ENCODE results near the gene NUMBL.

DNA sequence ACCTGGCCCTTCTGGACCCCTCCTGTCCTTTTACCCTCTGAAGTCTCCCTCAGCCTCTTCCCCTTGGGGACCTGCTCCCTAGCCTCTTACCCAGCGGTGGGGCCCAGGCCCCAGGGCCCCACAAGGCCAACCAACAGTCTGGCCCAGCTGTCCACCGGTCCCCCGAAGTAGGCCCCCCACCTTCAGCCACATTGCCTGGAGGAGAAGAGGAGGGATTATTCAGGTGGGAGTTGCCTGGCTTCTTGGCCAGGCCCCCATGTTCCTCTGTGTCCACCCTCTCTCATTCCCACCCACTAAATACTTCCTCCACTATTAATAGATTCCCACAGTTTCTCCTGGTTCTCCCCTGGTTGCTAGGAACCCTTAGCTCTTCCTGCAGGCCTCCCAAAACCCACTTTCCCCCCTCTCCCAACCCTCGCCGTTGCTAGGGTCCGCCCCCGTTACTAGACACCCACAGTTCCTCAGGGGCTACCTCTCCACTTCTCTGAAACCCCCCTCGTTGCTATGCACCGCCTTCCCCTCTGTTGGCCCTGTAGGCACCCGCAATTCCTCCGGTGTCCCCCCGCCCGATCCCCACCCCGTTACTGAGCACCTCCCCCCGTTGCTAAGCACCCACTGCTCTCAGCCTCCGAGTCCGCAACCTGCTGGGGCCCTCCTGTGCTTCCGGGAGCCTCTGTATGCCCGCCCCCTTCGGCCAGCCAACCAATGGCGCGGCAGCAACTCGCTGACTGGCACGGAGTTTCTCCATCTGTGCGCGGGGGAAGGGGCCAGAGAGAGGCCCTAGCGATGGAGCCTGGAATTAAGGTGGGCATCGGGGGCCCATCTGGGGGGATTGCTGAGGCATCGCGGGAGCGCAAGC is 24.2 kb upstream of the NUMBL start:
- TF ChIP-seq POLR2A (IDR thresholded peaks at IDR 0.05): no peak
- TF ChIP-seq, protein P1, sequence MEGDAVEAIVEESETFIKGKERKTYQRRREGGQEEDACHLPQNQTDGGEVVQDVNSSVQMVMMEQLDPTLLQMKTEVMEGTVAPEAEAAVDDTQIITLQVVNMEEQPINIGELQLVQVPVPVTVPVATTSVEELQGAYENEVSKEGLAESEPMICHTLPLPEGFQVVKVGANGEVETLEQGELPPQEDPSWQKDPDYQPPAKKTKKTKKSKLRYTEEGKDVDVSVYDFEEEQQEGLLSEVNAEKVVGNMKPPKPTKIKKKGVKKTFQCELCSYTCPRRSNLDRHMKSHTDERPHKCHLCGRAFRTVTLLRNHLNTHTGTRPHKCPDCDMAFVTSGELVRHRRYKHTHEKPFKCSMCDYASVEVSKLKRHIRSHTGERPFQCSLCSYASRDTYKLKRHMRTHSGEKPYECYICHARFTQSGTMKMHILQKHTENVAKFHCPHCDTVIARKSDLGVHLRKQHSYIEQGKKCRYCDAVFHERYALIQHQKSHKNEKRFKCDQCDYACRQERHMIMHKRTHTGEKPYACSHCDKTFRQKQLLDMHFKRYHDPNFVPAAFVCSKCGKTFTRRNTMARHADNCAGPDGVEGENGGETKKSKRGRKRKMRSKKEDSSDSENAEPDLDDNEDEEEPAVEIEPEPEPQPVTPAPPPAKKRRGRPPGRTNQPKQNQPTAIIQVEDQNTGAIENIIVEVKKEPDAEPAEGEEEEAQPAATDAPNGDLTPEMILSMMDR (IDR thresholded peaks at IDR 0.05): no peak
- no peak for TF ChIP-seq POLR2AphosphoS5 (IDR thresholded peaks at IDR 0.05)
- TF ChIP-seq EP300 (IDR thresholded peaks at IDR 0.05): no peak

All from gastroesophageal sphincter (tissue), 3 donors.